Measurements from ENCODE around the gene ASTN1.

Gene ASTN1

DNA sequence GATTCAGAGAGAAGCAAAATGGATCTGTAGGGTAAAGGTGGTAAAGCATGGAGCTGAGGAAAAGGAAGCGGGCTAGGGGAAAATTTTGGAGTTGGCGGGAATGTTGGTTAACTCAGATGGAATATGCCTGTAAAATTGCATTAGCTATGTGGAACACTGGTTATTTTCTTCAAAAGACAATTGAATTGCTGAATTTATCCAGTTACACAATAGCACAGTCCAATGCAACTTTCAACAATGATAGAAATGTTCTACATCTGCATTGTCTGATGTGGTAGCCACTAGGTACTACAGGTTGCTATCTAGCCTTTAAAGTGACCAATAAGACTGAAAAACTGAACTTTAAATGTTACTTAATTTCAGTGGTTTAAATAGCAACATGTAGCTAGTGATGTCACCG is 315.2 kb downstream of the ASTN1 start (continued):
- no peak for TF ChIP-seq ZNF132 (tag by site-specific recombination; IDR thresholded peaks at IDR 0.05; ENCODE audit: borderline replicate concordance)
- TF ChIP-seq, protein P1, sequence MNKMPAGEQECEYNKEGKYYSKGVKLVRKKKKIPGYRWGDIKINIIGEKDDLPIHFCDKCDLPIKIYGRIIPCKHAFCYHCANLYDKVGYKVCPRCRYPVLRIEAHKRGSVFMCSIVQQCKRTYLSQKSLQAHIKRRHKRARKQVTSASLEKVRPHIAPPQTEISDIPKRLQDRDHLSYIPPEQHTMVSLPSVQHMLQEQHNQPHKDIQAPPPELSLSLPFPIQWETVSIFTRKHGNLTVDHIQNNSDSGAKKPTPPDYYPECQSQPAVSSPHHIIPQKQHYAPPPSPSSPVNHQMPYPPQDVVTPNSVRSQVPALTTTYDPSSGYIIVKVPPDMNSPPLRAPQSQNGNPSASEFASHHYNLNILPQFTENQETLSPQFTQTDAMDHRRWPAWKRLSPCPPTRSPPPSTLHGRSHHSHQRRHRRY (tag by site-specific recombination; IDR thresholded peaks at IDR 0.05): no peak
- no peak for TF ChIP-seq ZNF169 (tag by site-specific recombination; IDR thresholded peaks at IDR 0.05)
- TF ChIP-seq, protein P2, sequence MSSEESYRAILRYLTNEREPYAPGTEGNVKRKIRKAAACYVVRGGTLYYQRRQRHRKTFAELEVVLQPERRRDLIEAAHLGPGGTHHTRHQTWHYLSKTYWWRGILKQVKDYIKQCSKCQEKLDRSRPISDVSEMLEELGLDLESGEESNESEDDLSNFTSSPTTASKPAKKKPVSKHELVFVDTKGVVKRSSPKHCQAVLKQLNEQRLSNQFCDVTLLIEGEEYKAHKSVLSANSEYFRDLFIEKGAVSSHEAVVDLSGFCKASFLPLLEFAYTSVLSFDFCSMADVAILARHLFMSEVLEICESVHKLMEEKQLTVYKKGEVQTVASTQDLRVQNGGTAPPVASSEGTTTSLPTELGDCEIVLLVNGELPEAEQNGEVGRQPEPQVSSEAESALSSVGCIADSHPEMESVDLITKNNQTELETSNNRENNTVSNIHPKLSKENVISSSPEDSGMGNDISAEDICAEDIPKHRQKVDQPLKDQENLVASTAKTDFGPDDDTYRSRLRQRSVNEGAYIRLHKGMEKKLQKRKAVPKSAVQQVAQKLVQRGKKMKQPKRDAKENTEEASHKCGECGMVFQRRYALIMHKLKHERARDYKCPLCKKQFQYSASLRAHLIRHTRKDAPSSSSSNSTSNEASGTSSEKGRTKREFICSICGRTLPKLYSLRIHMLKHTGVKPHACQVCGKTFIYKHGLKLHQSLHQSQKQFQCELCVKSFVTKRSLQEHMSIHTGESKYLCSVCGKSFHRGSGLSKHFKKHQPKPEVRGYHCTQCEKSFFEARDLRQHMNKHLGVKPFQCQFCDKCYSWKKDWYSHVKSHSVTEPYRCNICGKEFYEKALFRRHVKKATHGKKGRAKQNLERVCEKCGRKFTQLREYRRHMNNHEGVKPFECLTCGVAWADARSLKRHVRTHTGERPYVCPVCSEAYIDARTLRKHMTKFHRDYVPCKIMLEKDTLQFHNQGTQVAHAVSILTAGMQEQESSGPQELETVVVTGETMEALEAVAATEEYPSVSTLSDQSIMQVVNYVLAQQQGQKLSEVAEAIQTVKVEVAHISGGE (tag by site-specific recombination; conservative IDR thresholded peaks at IDR 0.05; ENCODE audit: low read depth): no peak
- no peak for TF ChIP-seq ZNF600 (tag by site-specific recombination; IDR thresholded peaks at IDR 0.05)
- TF ChIP-seq, protein P3, sequence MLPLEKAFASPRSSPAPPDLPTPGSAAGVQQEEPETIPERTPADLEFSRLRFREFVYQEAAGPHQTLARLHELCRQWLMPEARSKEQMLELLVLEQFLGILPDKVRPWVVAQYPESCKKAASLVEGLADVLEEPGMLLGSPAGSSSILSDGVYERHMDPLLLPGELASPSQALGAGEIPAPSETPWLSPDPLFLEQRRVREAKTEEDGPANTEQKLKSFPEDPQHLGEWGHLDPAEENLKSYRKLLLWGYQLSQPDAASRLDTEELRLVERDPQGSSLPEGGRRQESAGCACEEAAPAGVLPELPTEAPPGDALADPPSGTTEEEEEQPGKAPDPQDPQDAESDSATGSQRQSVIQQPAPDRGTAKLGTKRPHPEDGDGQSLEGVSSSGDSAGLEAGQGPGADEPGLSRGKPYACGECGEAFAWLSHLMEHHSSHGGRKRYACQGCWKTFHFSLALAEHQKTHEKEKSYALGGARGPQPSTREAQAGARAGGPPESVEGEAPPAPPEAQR (tag by site-specific recombination; IDR thresholded peaks at IDR 0.05): no peak

DNA sequence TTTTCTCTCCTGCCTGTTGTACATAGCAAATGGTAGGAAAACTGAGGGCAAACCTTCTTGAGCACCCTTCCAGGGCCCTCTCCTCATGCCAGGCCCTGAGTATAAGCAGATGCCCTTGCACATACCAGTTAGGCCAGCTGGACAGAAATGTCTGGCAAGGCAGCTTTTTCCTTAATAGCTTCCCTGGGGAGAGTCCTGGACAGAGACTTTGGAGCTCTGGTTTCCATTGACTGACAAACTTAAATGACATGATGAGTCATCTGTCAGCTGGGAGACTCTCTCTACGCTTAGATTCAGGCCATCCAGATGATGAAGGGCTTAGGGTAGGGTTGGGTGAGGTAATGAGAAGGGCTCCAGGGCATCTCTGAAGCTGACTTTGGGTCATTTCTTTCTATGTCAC is 317.5 kb downstream of the ASTN1 start:
- ChIA-PET POLR2A (no interaction called here), CTCF (interaction anchor here (1.3 to 3.0 kb wide), 4 partner anchors 33 to 472 kb away, joined by 4 to 12 read pairs (median 6); no protein-coding TSS in a partner anchor)
- no peaks in the 10 kb centered on the region for H3K4me1 ChIP-seq (ENCODE audit: control insufficient read depth, insufficient read depth, low read length)
- H3K9me3 ChIP-seq (ENCODE audit: control insufficient read depth, insufficient read depth, low read depth, low read length): no peaks in the 10 kb centered on the region
- H3K4me3 ChIP-seq (ENCODE audit: low read depth, low read length): no peak overlapping the region
- H3K27ac ChIP-seq (ENCODE audit: extremely low read depth, low read depth, low read length): no peak overlapping the region
- TF ChIP-seq ZNF629 (tag by site-specific recombination; IDR thresholded peaks at IDR 0.05): peak; percentile 74
- TF ChIP-seq, protein P4, sequence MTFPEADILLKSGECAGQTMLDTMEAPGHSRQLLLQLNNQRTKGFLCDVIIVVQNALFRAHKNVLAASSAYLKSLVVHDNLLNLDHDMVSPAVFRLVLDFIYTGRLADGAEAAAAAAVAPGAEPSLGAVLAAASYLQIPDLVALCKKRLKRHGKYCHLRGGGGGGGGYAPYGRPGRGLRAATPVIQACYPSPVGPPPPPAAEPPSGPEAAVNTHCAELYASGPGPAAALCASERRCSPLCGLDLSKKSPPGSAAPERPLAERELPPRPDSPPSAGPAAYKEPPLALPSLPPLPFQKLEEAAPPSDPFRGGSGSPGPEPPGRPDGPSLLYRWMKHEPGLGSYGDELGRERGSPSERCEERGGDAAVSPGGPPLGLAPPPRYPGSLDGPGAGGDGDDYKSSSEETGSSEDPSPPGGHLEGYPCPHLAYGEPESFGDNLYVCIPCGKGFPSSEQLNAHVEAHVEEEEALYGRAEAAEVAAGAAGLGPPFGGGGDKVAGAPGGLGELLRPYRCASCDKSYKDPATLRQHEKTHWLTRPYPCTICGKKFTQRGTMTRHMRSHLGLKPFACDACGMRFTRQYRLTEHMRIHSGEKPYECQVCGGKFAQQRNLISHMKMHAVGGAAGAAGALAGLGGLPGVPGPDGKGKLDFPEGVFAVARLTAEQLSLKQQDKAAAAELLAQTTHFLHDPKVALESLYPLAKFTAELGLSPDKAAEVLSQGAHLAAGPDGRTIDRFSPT (tag by site-specific recombination; IDR thresholded peaks at IDR 0.05): 0 out of 2 replicates have a peak, but pooled peaks have one; percentile 44
- TF ChIP-seq, protein P5, sequence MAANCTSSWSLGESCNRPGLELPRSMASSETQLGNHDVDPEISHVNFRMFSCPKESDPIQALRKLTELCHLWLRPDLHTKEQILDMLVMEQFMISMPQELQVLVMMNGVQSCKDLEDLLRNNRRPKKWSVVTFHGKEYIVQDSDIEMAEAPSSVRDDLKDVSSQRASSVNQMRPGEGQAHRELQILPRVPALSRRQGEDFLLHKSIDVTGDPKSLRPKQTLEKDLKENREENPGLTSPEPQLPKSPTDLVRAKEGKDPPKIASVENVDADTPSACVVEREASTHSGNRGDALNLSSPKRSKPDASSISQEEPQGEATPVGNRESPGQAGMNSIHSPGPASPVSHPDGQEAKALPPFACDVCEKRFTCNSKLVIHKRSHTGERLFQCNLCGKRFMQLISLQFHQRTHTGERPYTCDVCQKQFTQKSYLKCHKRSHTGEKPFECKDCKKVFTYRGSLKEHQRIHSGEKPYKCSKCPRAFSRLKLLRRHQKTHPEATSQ (tag by site-specific recombination; IDR thresholded peaks at IDR 0.05): no peak
- peak; percentile 81; the same call in 1 of the 2 replicates for TF ChIP-seq MEIS1 (CRISPR knock-in tag; IDR thresholded peaks at IDR 0.05; ENCODE audit: borderline replicate concordance)
- 0 out of 2 replicates have a peak, but pooled peaks have one; percentile 18 for TF ChIP-seq PRDM1 (tag by site-specific recombination; IDR thresholded peaks at IDR 0.05)
- TF ChIP-seq, protein P6, sequence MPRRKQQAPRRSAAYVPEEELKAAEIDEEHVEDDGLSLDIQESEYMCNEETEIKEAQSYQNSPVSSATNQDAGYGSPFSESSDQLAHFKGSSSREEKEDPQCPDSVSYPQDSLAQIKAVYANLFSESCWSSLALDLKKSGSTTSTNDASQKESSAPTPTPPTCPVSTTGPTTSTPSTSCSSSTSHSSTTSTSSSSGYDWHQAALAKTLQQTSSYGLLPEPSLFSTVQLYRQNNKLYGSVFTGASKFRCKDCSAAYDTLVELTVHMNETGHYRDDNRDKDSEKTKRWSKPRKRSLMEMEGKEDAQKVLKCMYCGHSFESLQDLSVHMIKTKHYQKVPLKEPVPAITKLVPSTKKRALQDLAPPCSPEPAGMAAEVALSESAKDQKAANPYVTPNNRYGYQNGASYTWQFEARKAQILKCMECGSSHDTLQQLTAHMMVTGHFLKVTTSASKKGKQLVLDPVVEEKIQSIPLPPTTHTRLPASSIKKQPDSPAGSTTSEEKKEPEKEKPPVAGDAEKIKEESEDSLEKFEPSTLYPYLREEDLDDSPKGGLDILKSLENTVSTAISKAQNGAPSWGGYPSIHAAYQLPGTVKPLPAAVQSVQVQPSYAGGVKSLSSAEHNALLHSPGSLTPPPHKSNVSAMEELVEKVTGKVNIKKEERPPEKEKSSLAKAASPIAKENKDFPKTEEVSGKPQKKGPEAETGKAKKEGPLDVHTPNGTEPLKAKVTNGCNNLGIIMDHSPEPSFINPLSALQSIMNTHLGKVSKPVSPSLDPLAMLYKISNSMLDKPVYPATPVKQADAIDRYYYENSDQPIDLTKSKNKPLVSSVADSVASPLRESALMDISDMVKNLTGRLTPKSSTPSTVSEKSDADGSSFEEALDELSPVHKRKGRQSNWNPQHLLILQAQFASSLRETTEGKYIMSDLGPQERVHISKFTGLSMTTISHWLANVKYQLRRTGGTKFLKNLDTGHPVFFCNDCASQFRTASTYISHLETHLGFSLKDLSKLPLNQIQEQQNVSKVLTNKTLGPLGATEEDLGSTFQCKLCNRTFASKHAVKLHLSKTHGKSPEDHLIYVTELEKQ (tag by site-specific recombination; IDR thresholded peaks at IDR 0.05; ENCODE audit: borderline replicate concordance): peak; percentile 33; the same call in 1 of the 2 replicates
- TF ChIP-seq ZEB2 (tag by site-specific recombination; IDR thresholded peaks at IDR 0.05): peak; percentile 60
- TF ChIP-seq OVOL3 (tag by site-specific recombination; IDR thresholded peaks at IDR 0.05): no peak
- no peak for TF ChIP-seq EGR2 (tag by site-specific recombination; IDR thresholded peaks at IDR 0.05; ENCODE audit: low read depth)
- TF ChIP-seq, protein P7, sequence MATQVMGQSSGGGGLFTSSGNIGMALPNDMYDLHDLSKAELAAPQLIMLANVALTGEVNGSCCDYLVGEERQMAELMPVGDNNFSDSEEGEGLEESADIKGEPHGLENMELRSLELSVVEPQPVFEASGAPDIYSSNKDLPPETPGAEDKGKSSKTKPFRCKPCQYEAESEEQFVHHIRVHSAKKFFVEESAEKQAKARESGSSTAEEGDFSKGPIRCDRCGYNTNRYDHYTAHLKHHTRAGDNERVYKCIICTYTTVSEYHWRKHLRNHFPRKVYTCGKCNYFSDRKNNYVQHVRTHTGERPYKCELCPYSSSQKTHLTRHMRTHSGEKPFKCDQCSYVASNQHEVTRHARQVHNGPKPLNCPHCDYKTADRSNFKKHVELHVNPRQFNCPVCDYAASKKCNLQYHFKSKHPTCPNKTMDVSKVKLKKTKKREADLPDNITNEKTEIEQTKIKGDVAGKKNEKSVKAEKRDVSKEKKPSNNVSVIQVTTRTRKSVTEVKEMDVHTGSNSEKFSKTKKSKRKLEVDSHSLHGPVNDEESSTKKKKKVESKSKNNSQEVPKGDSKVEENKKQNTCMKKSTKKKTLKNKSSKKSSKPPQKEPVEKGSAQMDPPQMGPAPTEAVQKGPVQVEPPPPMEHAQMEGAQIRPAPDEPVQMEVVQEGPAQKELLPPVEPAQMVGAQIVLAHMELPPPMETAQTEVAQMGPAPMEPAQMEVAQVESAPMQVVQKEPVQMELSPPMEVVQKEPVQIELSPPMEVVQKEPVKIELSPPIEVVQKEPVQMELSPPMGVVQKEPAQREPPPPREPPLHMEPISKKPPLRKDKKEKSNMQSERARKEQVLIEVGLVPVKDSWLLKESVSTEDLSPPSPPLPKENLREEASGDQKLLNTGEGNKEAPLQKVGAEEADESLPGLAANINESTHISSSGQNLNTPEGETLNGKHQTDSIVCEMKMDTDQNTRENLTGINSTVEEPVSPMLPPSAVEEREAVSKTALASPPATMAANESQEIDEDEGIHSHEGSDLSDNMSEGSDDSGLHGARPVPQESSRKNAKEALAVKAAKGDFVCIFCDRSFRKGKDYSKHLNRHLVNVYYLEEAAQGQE (tag by site-specific recombination; IDR thresholded peaks at IDR 0.05): peak; percentile 62
- H3K36me3 ChIP-seq (ENCODE audit: control insufficient read depth in 2 of 2, insufficient read depth in 1 of 2, low read length in 2 of 2): no peaks in the 10 kb centered on the region
